DND-41 (cell line): ENCODE data around the gene CS.

Source experiments
- CTCF ChIP-seq: IDR thresholded peaks from 2 replicates; pipeline ENCODE4 v1.5.1; 2012; ENCODE audit warnings: borderline replicate concordance, low read length, moderate library complexity, mild to moderate bottlenecking; ENCODE audit not compliant: poor library complexity, severe bottlenecking; ENCODE audit errors: extremely low read depth
- EZH2 ChIP-seq: IDR thresholded peaks from 3 replicates; pipeline ENCODE4 v1.6.1; 2012; ENCODE audit warnings: borderline replicate concordance, low read depth, mild to moderate bottlenecking, moderate library complexity, low read length, inconsistent platforms; ENCODE audit not compliant: severe bottlenecking

DNA sequence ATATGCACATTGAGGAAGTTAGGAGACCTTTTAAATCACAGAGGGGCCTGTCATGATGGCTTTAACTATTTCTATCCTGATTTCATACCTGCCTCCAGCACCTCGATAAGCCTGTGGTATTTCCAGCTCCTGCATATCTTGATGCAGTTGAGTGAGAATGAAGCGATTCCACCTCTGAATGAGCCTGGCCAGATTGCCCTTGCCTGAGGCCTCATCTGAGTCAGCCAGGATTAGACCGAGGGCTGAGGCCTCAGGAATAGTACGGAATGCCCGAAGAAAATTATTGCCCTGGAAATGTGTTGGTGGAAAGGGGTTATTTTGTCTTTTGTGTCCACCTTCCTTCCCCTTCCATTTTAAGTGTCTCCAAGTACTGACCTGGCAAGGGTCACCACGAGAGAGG is 24.1 kb upstream of the CS start:
- TF ChIP-seq CTCF (no peak), EZH2 (no peak)
